SK-N-SH (cell line): ENCODE data around the gene FTO. TPM values are rescaled to one million over a fixed set of nuclear protein-coding genes. Genes with fewer than 3 reads are reported as not detected.

Experiments used
- CTCF ChIA-PET: fragments of 300-600, 350-600 bp; formaldehyde crosslinking; extraction: SDS; loops from one replicate; lab custom pipeline; 2021; lab: Yijun Ruan, JAX
- POLR2A ChIA-PET: fragments of 350-600 bp; sonication (Branson Sonifier 250); formaldehyde crosslinking; extraction: SDS; loops from one replicate; lab custom pipeline; 2020; ENCODE audit warnings: antibody characterized with exemption, inconsistent platforms; lab: Yijun Ruan, JAX
- DNase-seq: peaks from one replicate; pipeline ENCODE4 v3.0.0; 2012
- H2AFZ ChIP-seq: fragments of 200-600 bp; sonication (generic); 2 replicates; pipeline ENCODE4 v1.8.1; 2016; ENCODE audit warnings: antibody characterized with exemption, mild to moderate bottlenecking, low read depth
- H3F3A ChIP-seq: fragments of 200-600 bp; sonication (generic); replicated peaks from 2 replicates; pipeline ENCODE3; 2016; ENCODE audit warnings: antibody characterized with exemption, mild to moderate bottlenecking; ENCODE audit not compliant: insufficient read depth
- H3K27ac ChIP-seq, 2 experiments: fragments of 200-500 bp in 1 of 2; fragments of 200-600 bp in 1 of 2; sonication (Bioruptor generic) in 1 of 2; sonication (generic), shearing (Covaris generic) in 1 of 2; 2 replicates each; pipeline versions ENCODE4 v1.5.1 to v1.6.1; 2014 to 2016; ENCODE audit warnings: low read depth in 2 of 2, inconsistent platforms in 1 of 2, low read length in 1 of 2, mild to moderate bottlenecking in 1 of 2, mixed read lengths in 1 of 2
- H3K27me3 ChIP-seq: fragments of 200-600 bp; sonication (generic), shearing (Covaris generic); 2 replicates; pipeline ENCODE4 v1.6.1; 2016; ENCODE audit warnings: mixed run types; ENCODE audit not compliant: insufficient read depth
- H3K36me3 ChIP-seq, 2 experiments: fragments of 200-500 bp in 1 of 2; fragments of 200-600 bp in 1 of 2; sonication (Bioruptor generic) in 1 of 2; sonication (generic) in 1 of 2; replicated peaks in 1 of 2; 2 replicates each; pipeline versions ENCODE3 to v1.5.1; 2014 to 2016; ENCODE audit warnings: low read length in 1 of 2, mild to moderate bottlenecking in 1 of 2; ENCODE audit not compliant: insufficient read depth in 2 of 2, control insufficient read depth in 1 of 2
- H3K4me1 ChIP-seq, 2 experiments: fragments of 200-500 bp in 1 of 2; fragments of 200-600 bp in 1 of 2; sonication (Bioruptor generic) in 1 of 2; sonication (generic), shearing (Covaris generic) in 1 of 2; 2 replicates each; pipeline versions ENCODE4 v1.5.1 to v1.6.1; 2014 to 2016; ENCODE audit warnings: low read depth in 1 of 2, low read length in 1 of 2, mixed run types in 1 of 2; ENCODE audit not compliant: insufficient read depth in 2 of 2, control insufficient read depth in 1 of 2
- H3K4me2 ChIP-seq: fragments of 200-600 bp; sonication (generic), shearing (Covaris generic); 2 replicates; pipeline ENCODE4 v1.6.1; 2017; ENCODE audit warnings: mixed run types
- H3K4me3 ChIP-seq, 2 experiments: fragments of 200-500 bp in 1 of 2; fragments of 200-600 bp in 1 of 2; sonication (Bioruptor generic) in 1 of 2; sonication (generic), shearing (Covaris generic) in 1 of 2; 2 replicates each; pipeline versions ENCODE4 v1.5.1 to v1.8.1; 2014 to 2016; ENCODE audit warnings: low read depth in 2 of 2, inconsistent platforms in 1 of 2, low read length in 1 of 2, mild to moderate bottlenecking in 1 of 2, mixed read lengths in 1 of 2, moderate library complexity in 1 of 2
- H3K79me2 ChIP-seq: fragments of 200-600 bp; sonication (generic); 2 replicates; pipeline ENCODE4 v1.8.1; 2017; ENCODE audit warnings: mild to moderate bottlenecking; ENCODE audit not compliant: insufficient read depth
- H3K9ac ChIP-seq: fragments of 200-600 bp; sonication (generic); 2 replicates; pipeline ENCODE4 v1.6.1; 2017; ENCODE audit warnings: mixed run types
- H3K9me2 ChIP-seq: fragments of 200-600 bp; sonication (generic); 2 replicates; pipeline ENCODE4 v1.6.1; 2017; ENCODE audit warnings: mixed run types
- H3K9me3 ChIP-seq: fragments of 200-600 bp; sonication (generic); 2 replicates; pipeline ENCODE4 v1.6.1; 2017; ENCODE audit warnings: mixed run types, mild to moderate bottlenecking, moderate library complexity
- H4K20me1 ChIP-seq: fragments of 200-600 bp; sonication (generic); 2 replicates; pipeline ENCODE4 v1.6.1; 2017; ENCODE audit warnings: mild to moderate bottlenecking, mixed run types; ENCODE audit not compliant: insufficient read depth
- EP300 ChIP-seq, 2 experiments: IDR thresholded peaks; 2 replicates each; pipeline versions ENCODE4 v1.4.0 to v1.6.1; 2012; ENCODE audit warnings: borderline replicate concordance in 1 of 2, low read depth in 1 of 2, low read length in 1 of 2
- FOXJ3 ChIP-seq: sonication (generic); formaldehyde crosslinking; IDR thresholded peaks from 2 replicates; pipeline ENCODE4 v1.5.1; 2020; ENCODE audit warnings: mild to moderate bottlenecking, missing genetic modification reagents
- FOXM1 ChIP-seq: IDR thresholded peaks from 2 replicates; pipeline ENCODE4 v1.4.0; 2012; ENCODE audit warnings: low read depth, mild to moderate bottlenecking
- NFIC ChIP-seq: IDR thresholded peaks from 2 replicates; pipeline ENCODE4 v1.4.0; 2012; ENCODE audit warnings: borderline replicate concordance
- RCOR1 ChIP-seq: fragments of 150-350 bp; IDR thresholded peaks from 2 replicates; pipeline ENCODE4 v1.6.1; 2017; ENCODE audit warnings: antibody characterized with exemption, low read length
- TCF12 ChIP-seq: IDR thresholded peaks from 2 replicates; pipeline ENCODE4 v1.4.0; 2012
- TEAD4 ChIP-seq: IDR thresholded peaks from 2 replicates; pipeline ENCODE4 v1.4.0; 2012; ENCODE audit warnings: mild to moderate bottlenecking, borderline replicate concordance; ENCODE audit not compliant: insufficient read depth
- WGBS: methylation state at CpG from one replicate; pipeline ENCODE4 v1.1.6; 2017; ENCODE audit warnings: low lambda C conversion rate; 5-methylcytosine and 5-hydroxymethylcytosine counted together
- polyA plus RNA-seq, 3 experiments: library from polyadenylated mRNA; depleted of rRNA; stranded (reverse); fragments of >200 nt; gene quantifications; 2 replicates each; pipeline ENCODE4 v1.2.3, GENCODE V29; 2012
- TF ChIP-seq, protein P1 (sequence below): IDR thresholded peaks from 2 replicates; pipeline ENCODE4; 2012
- TF ChIP-seq, protein P2 (sequence below): fragments of 150-350 bp; IDR thresholded peaks from 2 replicates; pipeline ENCODE4 v1.6.1; 2016; ENCODE audit warnings: mild to moderate bottlenecking, low read depth, low read length
- TF ChIP-seq, protein P3 (sequence below): IDR thresholded peaks from 2 replicates; pipeline ENCODE4 v1.4.0; 2012; ENCODE audit warnings: low read depth, borderline replicate concordance
- TF ChIP-seq, protein P4 (sequence below): fragments of 200-600 bp; sonication (generic); IDR thresholded peaks from 2 replicates; pipeline ENCODE4 v1.6.1; 2017; ENCODE audit warnings: antibody characterized with exemption, mild to moderate bottlenecking, moderate library complexity
- TF ChIP-seq, protein P5 (sequence below): fragments of 150-350 bp; IDR thresholded peaks from 2 replicates; pipeline ENCODE4 v1.6.1; 2017; ENCODE audit warnings: antibody characterized with exemption, low read length, low read depth, borderline replicate concordance
- TF ChIP-seq, protein P6 (sequence below): IDR thresholded peaks from 2 replicates; pipeline ENCODE4 v1.6.1; 2012; ENCODE audit warnings: mild to moderate bottlenecking, low read depth, low read length, moderate library complexity

FTO gene
- polyA plus RNA-seq, 1 of the 3 experiments (the other 2 are of a cell fraction): 41.2 TPM

DNA sequence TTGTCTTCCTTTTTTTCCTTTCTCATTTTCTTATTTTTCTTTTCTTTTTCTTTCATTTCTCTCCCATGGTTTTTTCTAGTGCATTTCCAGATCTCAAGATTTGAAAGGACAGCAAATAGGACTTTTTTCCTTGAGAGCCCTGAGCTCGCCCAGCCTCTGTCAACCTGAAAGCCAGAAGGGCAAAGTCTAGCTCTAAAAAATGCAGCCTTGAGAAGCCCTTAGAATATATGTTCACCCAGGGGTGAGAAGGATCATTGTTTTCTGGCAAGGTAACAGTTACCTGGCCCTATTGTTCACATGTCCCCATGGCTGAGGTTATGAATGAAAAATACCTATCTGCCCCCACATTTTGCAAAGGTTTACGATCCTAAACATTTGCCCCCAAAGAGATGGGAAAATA, 364.3 kb downstream of the FTO start:
- 100% methylated on average over 2 of the region's 2 CpGs for WGBS
- H3K27me3 ChIP-seq: no peaks in the 10 kb centered on the region
- H3F3A ChIP-seq: no peaks in the 10 kb centered on the region
- H3K36me3 ChIP-seq: no peaks in the 10 kb centered on the region
- CTCF ChIA-PET: interaction anchor here (1.2 kb wide), 1 partner anchor 176 kb away, joined by 3 read pairs; no protein-coding TSS in a partner anchor
- no peak overlapping the region for H3K4me2 ChIP-seq
- no peak overlapping the region for H3K9ac ChIP-seq
- H3K4me3 ChIP-seq: no peak overlapping the region
- H4K20me1 ChIP-seq: no peaks in the 10 kb centered on the region
- POLR2A ChIA-PET: no interaction called here
- peak overlapping the region in 1 of 2 experiments; percentile 77; a peak in 1 of 4 replicates for H3K27ac ChIP-seq
- no peaks in the 10 kb centered on the region for H3K9me3 ChIP-seq
- TF ChIP-seq, protein P1, sequence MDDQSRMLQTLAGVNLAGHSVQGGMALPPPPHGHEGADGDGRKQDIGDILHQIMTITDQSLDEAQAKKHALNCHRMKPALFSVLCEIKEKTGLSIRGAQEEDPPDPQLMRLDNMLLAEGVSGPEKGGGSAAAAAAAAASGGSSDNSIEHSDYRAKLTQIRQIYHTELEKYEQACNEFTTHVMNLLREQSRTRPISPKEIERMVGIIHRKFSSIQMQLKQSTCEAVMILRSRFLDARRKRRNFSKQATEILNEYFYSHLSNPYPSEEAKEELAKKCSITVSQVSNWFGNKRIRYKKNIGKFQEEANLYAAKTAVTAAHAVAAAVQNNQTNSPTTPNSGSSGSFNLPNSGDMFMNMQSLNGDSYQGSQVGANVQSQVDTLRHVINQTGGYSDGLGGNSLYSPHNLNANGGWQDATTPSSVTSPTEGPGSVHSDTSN: no peak
- TF ChIP-seq TCF12: no peak
- TF ChIP-seq, protein P2, sequence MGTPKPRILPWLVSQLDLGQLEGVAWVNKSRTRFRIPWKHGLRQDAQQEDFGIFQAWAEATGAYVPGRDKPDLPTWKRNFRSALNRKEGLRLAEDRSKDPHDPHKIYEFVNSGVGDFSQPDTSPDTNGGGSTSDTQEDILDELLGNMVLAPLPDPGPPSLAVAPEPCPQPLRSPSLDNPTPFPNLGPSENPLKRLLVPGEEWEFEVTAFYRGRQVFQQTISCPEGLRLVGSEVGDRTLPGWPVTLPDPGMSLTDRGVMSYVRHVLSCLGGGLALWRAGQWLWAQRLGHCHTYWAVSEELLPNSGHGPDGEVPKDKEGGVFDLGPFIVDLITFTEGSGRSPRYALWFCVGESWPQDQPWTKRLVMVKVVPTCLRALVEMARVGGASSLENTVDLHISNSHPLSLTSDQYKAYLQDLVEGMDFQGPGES: no peak
- TF ChIP-seq, protein P3, sequence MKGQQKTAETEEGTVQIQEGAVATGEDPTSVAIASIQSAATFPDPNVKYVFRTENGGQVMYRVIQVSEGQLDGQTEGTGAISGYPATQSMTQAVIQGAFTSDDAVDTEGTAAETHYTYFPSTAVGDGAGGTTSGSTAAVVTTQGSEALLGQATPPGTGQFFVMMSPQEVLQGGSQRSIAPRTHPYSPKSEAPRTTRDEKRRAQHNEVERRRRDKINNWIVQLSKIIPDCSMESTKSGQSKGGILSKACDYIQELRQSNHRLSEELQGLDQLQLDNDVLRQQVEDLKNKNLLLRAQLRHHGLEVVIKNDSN: no peak
- TF ChIP-seq FOXJ3 (CRISPR knock-in tag): no peak
- TF ChIP-seq, all 33 proteins: peak for 0
- H3K79me2 ChIP-seq: no peaks in the 10 kb centered on the region
- no peak for DNase-seq
- H2AFZ ChIP-seq: no peak overlapping the region
- peaks cover 4 to 34% of the 10 kb centered on the region in 2 experiments; a peak in 3 of 4 replicates for H3K4me1 ChIP-seq
- H3K9me2 ChIP-seq: no peaks in the 10 kb centered on the region

DNA sequence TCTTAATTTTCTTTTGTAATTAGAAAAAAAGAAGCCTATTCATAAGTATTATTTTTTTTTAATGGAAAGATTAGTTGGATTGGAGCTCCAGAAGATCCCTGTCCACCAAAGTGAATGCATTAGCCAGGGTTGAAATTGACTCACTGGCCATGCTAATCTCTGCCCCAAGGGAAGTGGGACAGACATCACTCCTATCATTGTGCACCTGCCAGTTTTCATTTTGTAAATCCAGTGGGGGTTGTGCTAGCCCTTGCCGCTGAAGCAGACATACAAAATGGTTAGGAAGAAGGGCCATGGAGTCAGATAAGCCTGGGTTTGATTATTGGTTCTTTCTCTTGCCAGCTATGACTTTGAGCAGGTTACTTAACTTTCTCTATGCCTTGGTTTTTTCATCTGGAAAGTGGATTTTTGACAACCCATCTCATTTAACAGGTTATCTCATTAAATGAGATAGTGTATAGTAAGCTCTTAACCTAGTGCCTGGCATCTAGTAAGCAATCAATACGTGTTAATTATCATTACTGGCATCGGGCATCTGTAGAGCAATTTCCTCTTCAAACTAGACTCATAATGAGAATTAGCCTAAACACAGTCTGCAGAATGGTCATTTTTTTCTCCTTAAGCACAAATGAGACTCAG, 365.8 kb downstream of the FTO start:
- POLR2A ChIA-PET: interaction anchor here (0.6 kb wide), 1 partner anchor 532 kb away, joined by 3 read pairs; no protein-coding TSS in a partner anchor
- H3K79me2 ChIP-seq: no peaks in the 10 kb centered on the region
- no peak overlapping the region for H3K4me2 ChIP-seq
- 85% methylated on average over 3 of the region's 3 CpGs for WGBS
- H3K9me3 ChIP-seq: no peaks in the 10 kb centered on the region
- no peak overlapping the region for H3K9ac ChIP-seq
- TF ChIP-seq, protein P4, sequence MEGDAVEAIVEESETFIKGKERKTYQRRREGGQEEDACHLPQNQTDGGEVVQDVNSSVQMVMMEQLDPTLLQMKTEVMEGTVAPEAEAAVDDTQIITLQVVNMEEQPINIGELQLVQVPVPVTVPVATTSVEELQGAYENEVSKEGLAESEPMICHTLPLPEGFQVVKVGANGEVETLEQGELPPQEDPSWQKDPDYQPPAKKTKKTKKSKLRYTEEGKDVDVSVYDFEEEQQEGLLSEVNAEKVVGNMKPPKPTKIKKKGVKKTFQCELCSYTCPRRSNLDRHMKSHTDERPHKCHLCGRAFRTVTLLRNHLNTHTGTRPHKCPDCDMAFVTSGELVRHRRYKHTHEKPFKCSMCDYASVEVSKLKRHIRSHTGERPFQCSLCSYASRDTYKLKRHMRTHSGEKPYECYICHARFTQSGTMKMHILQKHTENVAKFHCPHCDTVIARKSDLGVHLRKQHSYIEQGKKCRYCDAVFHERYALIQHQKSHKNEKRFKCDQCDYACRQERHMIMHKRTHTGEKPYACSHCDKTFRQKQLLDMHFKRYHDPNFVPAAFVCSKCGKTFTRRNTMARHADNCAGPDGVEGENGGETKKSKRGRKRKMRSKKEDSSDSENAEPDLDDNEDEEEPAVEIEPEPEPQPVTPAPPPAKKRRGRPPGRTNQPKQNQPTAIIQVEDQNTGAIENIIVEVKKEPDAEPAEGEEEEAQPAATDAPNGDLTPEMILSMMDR: no peak
- TF ChIP-seq, protein P5, sequence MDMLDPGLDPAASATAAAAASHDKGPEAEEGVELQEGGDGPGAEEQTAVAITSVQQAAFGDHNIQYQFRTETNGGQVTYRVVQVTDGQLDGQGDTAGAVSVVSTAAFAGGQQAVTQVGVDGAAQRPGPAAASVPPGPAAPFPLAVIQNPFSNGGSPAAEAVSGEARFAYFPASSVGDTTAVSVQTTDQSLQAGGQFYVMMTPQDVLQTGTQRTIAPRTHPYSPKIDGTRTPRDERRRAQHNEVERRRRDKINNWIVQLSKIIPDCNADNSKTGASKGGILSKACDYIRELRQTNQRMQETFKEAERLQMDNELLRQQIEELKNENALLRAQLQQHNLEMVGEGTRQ: no peak
- TF ChIP-seq RCOR1: peak; percentile 20; the same call in 1 of the 2 replicates
- no peak for TF ChIP-seq FOXM1
- TF ChIP-seq NFIC: no peak
- TF ChIP-seq EP300 (IDR thresholded peaks at IDR 0.05; ENCODE audit: borderline replicate concordance in 1 of 2, low read depth in 1 of 2, low read length in 1 of 2): peak in 1 of 2 experiments; percentile 55; a peak in 1 of 4 replicates
- TF ChIP-seq, protein P6, sequence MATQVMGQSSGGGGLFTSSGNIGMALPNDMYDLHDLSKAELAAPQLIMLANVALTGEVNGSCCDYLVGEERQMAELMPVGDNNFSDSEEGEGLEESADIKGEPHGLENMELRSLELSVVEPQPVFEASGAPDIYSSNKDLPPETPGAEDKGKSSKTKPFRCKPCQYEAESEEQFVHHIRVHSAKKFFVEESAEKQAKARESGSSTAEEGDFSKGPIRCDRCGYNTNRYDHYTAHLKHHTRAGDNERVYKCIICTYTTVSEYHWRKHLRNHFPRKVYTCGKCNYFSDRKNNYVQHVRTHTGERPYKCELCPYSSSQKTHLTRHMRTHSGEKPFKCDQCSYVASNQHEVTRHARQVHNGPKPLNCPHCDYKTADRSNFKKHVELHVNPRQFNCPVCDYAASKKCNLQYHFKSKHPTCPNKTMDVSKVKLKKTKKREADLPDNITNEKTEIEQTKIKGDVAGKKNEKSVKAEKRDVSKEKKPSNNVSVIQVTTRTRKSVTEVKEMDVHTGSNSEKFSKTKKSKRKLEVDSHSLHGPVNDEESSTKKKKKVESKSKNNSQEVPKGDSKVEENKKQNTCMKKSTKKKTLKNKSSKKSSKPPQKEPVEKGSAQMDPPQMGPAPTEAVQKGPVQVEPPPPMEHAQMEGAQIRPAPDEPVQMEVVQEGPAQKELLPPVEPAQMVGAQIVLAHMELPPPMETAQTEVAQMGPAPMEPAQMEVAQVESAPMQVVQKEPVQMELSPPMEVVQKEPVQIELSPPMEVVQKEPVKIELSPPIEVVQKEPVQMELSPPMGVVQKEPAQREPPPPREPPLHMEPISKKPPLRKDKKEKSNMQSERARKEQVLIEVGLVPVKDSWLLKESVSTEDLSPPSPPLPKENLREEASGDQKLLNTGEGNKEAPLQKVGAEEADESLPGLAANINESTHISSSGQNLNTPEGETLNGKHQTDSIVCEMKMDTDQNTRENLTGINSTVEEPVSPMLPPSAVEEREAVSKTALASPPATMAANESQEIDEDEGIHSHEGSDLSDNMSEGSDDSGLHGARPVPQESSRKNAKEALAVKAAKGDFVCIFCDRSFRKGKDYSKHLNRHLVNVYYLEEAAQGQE: no peak
- TF ChIP-seq TEAD4: no peak
- no peaks in the 10 kb centered on the region for H3K27me3 ChIP-seq
- no peak overlapping the region for H2AFZ ChIP-seq
- H3F3A ChIP-seq: no peaks in the 10 kb centered on the region
- H3K4me3 ChIP-seq: no peak overlapping the region
- peak; percentile 24 for DNase-seq
- CTCF ChIA-PET: interaction anchor here (1.2 kb wide), 1 partner anchor 297 kb away, joined by 3 read pairs; no protein-coding TSS in a partner anchor
- peaks cover 0 to 4% of the 10 kb centered on the region in 2 experiments for H3K36me3 ChIP-seq
- no peaks in the 10 kb centered on the region for H4K20me1 ChIP-seq
- H3K27ac ChIP-seq: peak overlapping the region in 1 of 2 experiments; percentile 91; a peak in 1 of 4 replicates
- H3K9me2 ChIP-seq: no peaks in the 10 kb centered on the region
- peaks cover 4 to 29% of the 10 kb centered on the region in 2 experiments; a peak in 3 of 4 replicates for H3K4me1 ChIP-seq
